GM21381 (cell line): Measurements from ENCODE around the gene AP1M2.

ENCODE experiments used
- ATAC-seq: cut with Tn5 transposase; IDR thresholded peaks from one replicate; pipeline ENCODE4 v1.9.1; 2021; ENCODE audit warnings: mild to moderate bottlenecking, moderate library complexity; ENCODE audit not compliant: unreplicated experiment

The AP1M2 gene

DNA sequence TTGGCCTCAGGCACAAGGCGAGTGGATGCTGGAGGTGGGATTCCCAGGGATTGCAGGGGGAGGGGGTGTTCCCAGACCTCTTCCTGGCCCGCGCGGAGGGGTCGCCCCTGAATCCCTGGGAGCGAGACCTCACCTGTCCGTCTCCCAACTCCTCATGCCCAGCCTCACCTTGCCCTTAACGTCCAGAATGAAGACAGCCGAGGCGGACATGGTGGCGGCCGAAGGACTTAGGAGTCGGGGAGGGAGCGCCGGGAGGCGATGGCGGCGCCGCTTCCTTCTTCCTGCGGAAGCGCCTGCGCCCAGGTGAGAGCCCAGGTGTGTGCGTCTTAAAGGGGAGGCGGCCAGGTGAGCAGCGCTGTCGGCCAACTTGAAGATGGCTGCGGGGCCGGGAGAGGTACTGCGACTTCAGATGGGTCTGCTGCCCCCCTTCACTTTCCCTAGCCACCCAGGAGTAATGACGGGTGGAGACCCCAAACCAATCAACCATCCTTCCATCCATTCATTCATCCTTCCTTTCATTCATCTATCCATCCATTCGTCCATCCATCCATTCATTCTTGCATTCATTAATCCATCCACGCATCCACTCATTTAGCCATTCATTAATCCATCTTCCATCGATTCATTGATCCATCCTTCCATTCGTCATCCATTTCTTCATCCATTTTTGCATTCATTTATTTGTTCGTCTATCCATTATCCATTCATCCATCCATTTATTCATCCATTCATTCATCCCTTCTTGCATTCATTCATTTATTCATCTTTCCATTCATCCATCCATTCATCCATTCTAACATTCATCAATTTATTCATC is at the start of gene AP1M2:
TSS of gene AP1M2 (minus strand) at position 291 of the 817 bp plus-strand sequence. CDS start at position 210, 81 bp downstream.
- ATAC-seq: no peak

DNA sequence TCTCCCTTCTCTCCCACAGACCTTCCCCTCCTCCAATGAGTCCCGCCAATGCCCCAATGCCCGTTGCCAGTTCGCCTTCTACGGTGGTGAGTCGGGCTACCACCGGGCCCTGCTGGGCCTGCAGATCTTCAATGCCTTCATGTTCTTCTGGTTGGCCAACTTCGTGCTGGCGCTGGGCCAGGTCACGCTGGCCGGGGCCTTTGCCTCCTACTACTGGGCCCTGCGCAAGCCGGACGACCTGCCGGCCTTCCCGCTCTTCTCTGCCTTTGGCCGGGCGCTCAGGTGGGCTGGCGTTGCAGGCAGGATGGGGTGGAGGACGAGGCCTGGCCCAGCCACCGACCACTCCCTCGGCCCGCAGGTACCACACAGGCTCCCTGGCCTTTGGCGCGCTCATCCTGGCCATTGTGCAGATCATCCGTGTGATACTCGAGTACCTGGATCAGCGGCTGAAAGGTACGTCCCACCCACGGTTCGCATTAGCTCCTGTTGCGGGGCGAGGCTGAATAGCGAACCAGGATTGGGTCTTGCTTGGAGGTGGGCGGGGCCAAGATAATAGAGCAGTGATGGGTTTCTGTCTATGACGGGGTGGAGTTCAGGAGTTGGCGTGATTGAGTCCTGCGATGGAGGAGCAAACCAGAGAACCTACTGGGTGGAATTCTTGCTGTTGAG is 49.3 kb upstream of the AP1M2 start:
- ATAC-seq: no peak

DNA sequence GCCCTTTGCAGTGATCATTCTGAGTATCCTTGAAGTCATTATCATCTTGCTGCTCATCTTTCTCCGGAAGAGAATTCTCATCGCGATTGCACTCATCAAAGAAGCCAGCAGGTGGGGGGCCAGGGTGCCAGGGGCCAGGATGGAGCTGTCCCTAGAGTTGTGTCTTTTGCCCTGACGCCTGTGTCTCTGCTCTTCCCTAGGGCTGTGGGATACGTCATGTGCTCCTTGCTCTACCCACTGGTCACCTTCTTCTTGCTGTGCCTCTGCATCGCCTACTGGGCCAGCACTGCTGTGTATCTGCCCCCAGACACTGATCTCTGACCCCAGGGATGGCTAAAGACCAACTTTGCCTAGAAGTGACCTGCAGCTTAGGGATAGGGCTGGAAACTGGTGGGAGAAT is 47.9 kb upstream of the AP1M2 start:
- ATAC-seq: no peak

DNA sequence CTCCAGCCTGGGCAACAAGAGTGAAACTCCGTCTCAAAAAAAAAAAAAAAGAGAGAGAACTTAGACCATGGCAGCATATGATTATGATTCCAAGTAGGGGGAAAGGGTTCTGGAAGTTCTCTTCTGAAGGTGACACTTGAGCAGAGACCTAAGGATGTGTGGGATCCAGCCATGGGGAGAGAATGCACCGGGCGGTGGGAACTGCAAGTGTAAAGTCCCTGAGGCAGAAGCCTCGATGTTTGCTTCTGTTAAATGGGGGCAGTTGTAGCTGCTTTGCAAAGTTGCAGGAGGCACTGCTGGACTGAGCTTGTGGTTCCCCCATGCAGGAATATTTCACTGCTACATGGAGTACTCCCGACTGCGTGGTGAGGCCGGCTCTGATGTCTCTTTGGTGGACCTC is 47.3 kb upstream of the AP1M2 start:
- ATAC-seq: no peak

DNA sequence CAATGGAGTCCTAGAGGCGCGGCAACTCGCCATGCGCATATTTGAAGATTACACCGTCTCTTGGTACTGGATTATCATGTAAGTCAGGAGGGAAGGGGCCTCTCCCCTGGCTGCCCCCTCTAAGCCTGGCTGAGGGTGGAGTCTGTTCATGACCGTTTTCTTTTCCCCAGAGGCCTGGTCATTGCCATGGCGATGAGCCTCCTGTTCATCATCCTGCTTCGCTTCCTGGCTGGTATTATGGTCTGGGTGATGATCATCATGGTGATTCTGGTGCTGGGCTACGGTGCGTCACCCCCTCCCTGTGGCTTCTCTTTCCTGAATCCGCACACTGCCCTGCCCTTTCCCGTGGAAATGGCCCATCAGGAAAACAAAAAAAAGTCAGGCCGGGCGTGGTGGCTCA is 44.8 kb upstream of the AP1M2 start:
- ATAC-seq: no peak

DNA sequence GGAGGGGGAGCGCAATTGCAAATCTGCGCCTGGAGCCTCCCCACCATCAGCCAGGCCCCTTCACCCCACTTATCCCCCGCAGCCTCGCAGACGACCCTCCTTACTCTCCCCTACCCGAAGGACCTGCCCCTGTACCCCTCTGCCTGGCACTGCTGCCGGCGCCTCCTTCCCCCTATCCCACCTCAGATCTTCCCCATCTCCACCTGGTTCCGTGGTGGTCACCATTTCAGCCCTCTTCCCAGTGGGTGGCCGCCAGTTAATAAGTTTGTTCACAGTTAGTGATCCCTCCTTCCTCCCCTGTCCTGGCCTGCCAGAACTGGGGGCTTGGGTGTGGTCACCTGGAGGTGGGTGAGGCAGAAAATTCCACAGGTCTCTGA is 38.6 kb upstream of the AP1M2 start:
- no peak for ATAC-seq

DNA sequence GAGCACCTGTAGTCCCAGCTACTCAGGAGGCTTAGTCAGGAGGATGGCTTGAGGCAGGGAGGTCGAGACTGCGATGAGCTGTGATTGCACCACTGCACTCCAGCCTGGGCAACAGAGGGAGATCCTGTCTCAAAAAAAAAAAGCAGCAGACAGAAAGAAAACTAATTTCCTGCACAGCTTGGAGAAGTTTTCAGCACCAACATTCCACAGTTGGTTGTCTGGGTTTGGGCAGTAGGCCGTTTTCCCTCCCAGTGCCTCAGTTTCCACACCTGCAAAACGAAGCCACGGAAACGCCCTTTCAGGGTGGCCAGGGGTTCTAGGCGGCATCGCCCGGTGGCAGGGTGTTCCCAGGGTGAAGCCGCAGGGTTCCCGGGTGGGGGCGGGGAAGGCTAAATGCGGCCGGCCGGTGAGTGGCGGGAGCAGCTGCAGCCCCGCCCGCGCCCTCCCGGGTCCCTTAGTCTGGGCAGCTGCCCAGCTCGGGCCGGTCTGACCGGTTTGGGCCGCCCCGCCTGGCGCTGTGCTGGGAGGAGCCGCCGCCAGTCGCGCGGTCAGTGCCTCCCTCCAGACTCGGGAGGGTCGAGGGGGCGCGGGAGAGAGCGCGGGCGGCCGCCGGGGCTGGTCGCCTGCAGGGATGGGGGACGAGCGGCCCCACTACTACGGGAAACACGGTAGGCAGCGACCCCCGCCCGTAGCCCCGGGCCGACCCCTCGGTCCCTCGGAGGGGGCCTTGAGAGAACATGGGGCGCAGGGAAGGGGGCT is 38.1 kb upstream of the AP1M2 start, which contains the start of gene SLC44A2:
TSS of gene SLC44A2 (plus strand) at position 551 of the 759 bp plus-strand sequence. CDS start at position 632, 81 bp downstream.
- no peak for ATAC-seq

DNA sequence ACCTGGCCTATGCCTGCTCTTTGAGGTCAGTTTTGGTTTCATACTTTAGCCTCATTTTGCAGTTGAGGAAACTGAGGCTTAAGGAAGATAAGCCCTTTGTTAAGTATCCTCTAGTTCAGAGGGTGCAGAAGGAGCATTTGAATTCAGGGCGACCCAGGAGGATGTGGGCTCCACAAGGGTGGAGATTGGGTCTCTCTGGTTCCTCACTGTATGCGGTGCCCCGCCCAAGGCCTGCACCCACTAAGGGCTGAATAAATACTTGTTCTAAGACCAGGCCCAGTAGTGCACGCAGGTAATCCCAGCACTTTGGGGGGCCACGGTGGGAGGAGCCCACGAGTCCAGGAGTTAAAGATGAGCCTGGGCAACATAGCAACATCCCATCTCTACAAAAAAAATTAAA is 37.5 kb upstream of the AP1M2 start:
- no peak for ATAC-seq

DNA sequence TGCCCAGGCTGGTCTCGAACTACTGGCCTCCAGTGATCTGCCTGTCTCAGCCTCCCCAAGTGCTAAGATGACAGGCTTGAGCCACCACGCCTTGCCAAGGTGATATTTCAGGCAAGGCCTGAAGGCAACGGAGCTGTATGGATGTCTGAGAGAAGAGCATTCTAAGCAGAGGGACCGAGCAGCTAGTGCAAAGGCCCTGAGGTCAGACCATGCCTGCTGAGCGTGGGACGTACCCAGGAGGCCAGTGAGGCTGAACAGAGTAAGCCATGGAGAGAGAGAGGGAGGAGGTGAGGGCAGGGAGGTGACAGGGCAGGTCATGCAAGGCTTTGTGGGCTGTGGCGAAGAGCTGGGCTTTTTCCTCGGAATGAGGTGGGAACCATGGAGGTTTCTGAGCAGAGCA is 34.9 kb upstream of the AP1M2 start:
- no peak for ATAC-seq

DNA sequence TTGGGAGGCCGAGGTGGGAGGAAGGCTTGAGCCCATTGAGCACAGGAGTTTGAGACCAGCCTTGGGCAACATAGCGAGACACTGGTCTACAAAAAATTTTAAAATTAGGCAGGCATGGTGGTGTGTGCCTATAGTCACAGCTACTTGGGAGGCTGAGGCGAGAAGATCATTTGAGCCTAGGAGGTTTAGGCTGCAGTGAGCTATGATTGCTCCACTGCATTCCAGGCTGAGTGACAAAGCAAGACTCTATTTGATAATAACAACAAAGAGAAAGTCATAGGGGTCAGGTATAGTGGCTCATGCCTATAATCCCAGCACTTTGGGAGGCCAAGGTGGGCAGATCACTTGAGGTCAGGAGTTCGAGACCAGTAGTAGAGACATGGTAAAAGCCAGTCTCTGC is 33.7 kb upstream of the AP1M2 start:
- ATAC-seq: no peak

DNA sequence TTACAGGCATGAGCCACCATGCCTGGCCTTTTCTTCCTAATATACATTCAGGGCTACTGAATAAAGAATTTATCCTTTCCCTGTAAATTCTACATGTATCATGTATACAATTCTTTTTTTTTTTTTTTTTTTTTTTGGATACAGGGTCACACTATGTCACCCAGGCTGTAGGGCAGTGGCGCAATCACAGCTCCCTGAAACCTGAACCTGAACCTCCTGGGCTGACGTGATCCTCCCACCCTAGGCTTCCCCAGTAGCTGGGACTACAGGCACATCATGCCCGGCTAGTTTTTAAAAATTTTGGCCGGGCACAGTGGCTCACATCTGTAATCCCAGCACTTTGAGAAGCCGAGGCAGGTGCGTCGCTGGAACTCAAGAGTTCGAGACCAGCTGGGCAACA is 31.7 kb upstream of the AP1M2 start:
- ATAC-seq: no peak

DNA sequence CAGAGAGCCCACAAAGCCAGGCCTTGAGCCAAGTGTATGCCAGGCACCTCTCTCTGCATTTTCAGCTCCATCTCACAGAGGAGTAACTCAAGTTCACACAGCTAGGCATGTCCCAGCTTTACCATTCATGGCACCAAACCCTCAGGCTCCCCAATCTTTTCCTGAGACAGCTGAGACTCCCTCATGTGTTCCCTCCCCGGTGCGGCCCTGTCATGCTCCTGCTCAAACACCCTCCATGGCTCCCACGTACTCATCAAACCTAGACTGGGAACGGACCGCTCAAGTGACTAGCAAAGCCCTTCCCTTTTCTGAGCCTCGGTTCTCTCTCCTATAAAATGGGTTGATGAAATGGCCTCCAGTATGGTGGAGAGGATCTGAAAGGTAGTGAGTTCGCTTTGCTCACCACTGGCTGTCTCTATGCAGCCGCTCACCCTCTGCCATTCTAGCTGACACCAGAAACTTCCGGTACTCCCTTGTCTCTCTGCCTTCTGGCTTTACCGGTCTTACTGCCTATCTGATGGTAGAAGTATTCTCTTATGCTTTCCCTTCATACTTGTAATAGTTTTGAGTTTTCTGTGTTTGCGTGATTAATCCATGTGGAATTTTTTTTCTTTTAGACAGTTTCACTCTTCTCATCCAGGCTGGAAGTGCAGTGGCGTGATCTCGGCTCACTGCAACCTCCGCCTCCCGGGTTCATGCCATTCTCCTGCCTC is 30.5 kb upstream of the AP1M2 start:
- no peak for ATAC-seq

DNA sequence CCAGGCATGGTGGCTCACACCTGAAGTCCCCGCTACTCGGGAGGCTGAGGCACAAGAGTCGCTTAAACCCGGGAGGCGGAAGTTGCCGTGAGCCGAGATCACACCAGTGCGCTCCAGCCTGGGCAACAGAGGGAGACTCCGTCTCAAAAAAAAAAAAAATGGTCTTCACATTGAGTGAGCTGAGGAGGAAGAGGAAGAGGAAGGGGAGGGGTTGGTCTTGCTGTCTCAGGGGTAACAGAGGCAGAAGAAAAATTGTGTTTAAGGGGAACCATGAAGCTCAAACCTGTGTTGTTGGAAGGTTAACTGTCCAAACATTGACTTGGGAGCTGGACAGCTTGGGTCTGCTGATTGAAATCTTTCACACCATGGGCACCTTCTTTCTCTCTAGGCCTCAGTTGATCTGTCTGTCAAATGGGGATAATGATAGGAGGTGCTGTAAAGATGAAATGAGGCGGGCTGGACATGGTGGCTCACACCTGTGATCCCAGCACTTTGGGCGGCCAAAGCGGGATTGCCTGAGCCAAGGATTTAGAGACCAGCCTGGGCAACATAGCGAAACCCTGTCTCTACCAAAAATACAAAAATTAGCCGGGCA is 28.4 kb upstream of the AP1M2 start:
- no peak for ATAC-seq

DNA sequence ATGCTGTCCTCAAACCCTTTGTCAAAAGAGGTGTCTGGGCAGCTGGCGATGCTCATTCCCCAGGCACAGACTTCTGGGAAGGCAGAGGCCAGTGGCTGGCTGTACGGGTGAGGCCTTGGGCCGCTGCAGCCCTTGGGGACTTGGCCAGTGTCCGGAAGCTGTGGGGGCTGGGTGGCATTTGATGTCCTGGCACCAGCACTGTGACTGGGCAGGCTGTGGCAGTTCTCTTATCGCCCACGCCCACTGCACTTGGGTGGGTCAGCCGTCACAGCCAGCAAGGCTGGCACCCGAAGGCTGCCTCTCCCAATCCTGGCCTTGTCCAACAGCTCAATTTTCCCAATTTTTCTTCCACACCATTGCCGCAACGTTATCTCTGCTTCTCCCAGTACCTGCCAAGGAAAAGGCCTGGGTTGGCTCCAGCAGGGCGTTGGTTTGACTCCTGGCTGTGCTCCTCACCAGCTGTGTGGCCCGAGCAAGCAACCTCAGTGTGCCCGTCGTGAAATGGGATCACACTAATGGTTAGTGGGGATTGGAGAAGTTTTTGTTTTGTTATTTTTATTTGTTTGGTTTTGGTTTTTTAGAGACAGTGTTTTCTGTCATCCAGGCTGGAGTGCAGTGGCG is 25.5 kb upstream of the AP1M2 start:
- ATAC-seq: no peak

DNA sequence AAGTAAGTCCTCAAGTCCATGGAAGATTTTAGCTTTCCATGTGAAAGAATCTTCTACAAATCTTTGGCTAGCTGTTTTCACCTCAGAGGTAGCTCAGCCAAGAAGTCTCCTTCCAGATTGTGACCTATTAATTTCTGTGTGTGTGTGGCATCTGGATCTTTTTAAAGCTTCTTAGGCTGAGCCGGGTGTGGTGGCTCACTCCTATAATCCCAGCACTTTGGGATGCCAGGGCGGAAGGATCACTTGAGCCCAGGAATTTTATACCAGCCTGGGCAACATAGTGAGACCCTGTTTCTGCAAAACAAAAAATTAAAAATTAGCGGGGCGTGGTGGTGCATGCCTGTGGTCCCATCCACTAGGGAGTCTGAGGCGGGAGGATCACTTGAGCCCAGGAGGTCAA is 24.8 kb upstream of the AP1M2 start:
- ATAC-seq: no peak

DNA sequence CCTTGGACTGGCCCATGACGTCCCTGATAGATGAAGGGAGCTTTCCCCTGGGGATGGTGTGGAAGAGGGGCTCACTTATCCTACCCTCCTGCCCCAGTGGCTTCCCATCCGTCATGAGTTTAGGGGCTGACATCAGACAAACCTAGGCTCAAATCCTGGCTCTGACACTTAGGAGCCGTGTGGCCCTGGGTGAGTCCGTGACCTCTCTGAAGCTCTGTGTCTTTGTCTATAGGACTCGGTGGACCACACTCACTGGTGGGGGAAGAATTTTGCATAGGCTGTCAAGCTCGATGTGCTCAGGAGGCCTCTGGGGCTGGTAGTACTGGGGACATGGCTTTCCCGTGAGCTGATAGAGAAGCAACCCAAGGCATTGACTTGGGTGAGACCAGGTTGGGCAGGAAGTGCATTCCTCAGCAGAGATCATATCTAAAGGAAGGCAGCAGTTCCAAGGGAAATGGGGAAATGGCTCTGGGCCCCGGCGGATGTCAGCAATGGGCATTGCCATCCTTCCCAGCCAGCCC is 17.4 kb upstream of the AP1M2 start:
- ATAC-seq: no peak

DNA sequence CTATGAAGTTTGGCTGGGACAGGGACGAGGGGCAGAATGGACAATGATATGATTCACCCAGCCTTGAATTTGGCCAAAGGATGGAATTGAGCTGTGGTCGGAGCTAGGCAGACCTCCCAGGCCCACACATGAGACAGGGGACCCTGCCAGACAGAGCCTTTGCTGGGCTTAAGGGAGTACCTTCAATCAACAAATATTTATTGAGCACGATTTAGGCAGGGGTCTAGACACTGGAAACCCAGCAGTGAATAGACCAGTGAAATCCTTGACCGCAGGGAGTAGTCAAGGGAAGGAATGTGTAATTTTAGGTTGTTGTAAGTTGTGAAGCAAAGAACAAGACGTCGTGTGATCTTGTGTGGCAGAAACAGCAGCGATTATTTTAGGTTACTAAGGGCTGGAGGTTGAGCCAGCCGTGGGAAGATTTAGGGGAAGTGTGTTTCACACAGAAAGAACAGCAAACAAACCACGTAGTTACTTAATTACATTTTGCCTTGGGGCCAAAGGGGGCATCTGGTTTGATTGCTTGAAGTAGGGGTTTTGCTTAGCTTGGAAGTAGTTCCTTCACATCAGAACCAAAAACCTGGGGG is 16.9 kb upstream of the AP1M2 start:
- ATAC-seq: no peak

DNA sequence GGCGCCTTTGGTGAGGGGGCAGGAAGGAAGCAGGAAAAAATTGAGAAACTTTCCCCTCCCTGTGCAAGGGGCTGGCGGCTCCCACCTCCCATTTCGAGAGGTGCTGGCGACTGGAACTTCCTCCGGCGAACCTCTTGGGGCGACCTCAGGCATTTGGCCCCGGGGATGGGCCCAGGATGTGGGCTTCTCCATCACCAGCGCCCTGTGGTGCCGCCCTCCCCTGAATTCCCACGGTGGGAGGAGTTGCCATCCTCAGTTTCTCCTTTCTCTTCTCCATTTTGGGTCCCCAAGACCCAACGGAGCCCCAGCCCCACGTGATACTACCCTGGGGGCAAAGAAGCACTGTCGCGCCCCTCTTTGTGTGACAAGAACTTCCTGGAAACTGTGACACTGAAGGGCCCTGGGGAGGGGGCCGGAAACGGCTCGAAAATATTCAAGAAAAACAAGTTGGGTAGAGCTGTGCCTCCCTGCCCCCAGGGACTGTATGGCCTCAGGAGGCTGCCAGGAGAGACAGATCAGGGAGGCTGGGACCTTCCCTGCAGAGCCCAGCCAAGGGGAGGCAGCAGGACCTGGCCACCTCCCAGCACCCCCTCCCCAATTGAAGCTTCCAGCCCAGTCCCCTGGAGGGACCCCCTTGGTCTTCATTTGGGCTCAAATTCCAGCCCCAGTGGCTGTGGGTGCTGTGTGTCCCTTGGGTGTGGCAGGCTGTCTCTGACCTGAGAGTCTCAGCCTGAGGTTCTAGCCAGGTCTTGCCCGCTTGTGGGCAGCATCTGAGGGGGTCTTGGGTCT is 16.2 kb upstream of the AP1M2 start:
- no peak for ATAC-seq
